Hematopoietic multipotent progenitor cell treated with erythropoietin and hydrocortisone succinate and interleukin-3 and kit ligand, for 17 days (in vitro differentiated cells): ENCODE results near the gene SMOC2.

Experiments used
- DNase-seq: peaks from one replicate; pipeline ENCODE4 v3.0.0-alpha.2; 2015; ENCODE audit warnings: low spot score

Gene SMOC2

DNA sequence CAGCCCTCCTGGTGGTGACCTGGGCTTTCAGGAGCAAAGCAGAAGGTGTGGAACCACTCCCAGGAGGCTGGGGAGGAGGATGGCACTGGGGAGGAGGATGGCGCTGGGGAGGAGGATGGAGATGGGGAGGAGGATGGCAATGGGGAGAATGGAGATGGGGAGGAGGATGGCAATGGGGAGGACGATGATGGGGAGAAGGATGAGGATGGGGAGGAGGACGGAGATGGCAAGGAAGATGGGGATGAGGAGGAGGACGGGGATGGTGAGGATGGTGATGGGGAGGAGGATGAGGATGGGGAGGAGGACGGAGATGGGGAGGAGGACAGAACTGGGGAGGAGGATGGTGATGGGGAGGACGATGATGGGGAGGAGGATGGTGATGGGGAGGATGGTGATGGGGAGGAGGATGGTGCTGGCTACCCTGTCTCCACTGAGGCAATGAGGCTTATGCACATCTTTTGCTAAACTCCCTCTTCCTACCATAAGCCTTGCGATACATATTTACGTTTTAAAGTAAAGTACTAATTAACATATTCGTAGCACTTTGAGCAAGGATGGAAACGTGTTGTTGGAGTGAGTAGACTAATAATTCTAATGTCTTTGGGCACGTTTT is 7.4 kb downstream of the SMOC2 start:
- DNase-seq = no peak

GRCh38 chr6:168450917-168451316 is 9.9 kb downstream of the SMOC2 start:
- no peak for DNase-seq

DNA sequence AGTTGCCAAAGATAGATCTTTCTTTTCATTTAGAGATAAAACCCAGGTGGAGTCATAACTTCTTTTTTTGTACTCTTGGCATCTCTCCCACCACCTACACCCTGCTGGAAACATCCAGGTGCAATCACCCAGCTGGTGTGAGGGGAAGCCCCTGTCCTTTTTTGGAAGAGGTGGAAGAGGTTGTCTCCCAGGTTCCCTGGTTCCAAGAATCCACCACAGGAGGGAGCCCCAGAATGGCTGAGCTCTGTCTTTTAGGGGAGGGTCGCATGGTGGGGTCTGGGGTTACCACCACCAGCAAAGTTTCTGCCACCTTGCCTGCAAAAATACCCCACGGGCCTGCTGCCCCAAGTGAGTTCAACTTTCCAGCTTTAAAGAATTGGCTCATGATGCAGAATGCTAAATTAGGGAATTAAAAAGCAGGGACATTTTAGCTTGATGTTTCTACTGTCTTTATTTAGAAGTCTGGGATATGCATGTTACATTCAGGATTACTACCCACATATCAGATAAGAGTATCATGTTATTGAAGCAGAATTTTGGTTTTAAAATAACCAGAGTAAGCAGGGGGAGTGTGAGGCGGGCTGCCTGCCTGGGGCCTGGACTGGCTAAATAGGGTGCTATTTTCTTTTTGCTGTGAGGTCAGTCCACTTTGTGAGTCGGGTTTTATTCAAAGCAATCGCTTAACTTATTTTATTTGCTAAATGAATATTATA is 11.0 kb downstream of the SMOC2 start:
- DNase-seq = no peak

DNA sequence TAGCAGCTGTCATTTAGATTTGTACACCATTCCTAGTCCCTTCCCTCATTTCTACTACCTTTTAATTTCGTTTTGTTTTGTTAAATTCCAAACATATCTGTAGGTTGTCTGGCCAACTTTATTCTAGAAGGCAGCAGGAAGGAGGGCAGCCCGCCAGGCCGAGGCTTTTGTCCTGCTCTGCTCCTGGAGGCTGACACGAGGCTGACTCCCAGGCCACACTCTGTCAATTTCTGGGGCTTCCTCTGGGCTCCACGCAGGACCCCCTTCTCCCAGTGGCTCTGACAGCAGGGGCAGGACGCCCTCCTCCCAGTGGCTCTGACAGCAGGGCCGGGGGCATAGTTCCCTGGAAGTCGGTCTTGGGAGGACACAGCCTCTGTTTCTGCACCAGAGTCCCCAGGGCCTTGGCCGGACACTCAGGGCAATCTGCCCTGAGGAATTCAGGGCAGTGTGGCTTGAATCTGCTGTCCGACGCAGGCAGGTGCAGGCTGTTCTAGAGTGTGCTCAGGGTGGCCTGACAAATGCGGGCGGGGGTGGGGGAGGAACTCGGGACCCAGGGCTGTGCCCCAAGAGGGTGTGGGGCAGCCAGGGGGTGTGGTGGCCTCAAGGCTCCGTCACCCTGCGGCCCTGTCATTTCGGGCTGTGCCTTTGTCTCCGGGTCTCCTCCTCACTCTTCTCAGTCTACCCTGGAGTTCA is 11.8 kb downstream of the SMOC2 start:
- DNase-seq = no peak

DNA sequence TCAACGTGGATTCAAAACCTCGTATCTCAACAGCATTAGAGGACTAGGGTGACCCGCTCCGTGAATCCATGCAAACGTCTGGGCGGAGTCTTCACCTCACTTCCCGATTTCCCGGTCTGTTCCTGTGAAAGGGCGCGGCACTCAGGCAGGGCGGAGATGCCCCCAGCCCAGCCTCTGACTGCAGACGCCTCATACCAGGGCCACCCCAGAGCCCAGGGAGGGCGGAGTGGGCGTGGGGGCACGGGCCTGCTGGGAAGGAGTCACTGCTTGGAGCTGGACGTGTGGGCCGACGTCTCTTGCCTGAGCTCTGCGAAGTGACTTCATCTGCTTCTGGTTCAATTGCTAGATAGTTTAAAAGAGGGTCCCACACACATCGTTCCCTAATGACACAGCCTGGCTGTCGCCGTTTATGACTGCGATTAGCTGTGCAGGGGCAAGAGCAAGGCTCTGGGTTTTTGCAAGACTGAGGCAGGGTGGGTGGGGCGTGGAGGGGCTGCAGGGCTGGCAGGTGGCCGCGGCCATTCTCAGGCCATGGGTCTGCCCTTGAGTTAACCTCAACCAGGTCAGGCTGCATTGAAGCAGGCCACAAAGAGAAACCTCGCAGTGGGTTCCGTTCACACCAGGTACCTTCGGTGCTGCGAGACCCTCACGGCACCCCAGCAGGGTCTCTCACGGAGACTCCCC is 15.0 kb downstream of the SMOC2 start:
- no peak for DNase-seq

GRCh38 chr6:168456907-168457652 is 16.1 kb downstream of the SMOC2 start:
- DNase-seq = no peak

DNA sequence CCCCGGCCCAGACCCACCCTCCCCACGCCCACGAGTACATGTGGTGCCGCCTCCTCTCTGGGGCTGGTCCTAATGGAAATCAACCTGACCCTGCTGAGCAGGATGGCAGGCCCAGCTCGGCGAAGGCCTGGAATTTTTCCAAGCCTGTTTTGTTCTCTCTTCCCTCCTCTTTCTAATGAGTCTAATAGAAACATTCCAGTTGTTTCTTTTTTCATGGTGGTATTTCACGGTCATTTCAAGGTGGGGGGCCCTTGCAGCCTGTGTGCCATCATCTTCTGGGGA is 16.6 kb downstream of the SMOC2 start:
- DNase-seq = no peak

GRCh38 chr6:168458101-168458500 is 17.1 kb downstream of the SMOC2 start:
- DNase-seq = no peak

DNA sequence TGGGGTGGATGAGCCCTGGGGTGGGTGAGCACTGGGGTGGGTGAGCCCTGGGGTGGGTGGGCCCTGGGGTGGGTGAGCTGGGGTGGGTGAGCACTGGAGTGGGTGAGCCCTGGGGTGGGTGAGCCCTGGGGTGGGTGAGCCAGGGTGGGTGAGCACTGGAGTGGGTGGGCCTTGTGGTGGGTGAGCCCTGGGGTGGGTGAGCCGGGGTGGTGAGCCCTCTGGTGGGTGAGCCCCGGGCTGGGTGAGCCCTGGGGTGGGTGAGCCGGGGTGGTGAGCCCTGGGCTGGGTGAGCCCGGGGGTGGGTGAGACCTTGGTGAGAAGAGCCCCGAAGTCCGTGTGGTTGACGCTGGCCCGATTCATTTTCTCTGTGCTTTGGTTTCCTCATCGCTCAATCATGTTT is 18.6 kb downstream of the SMOC2 start:
- DNase-seq = no peak

GRCh38 chr6:168462289-168462853 is 21.4 kb downstream of the SMOC2 start:
- DNase-seq = no peak

DNA sequence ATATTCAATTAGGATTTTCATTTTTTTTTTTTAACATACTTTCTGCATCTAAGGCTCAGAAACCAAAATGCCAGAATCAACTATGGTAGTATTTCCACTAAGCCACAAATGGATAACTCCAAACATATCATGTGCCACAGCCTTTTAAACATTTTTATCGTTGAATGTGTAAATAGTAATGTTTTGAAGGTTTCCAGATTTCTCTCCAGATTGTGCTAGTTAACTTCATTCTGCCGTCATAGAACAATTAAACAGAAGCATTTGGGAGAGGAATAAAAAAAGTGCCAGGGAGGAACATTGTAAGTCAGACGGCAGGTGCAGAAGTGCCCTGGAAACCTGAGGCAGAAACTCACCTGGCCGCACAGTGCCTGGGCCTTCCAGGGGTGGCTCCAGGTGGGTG is 23.6 kb downstream of the SMOC2 start:
- DNase-seq = no peak

DNA sequence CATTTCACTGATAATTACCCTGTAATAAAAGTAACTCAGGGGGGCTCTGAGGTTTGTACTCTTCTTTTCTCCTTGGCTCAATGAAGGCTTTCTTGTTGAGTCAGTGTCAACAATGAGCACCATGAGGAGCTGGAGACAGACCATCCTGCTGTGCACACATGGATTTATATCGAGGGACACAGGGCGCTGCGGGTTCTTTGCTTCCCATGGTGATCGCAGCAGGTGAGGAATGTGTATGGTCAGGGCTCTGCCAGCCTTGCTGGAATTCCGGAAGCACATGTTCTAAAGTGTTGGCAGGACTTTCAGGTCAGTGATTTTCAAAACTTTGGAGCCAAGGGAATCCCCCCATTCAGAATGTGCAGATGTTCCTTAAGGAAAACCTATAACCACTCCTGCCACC is 27.1 kb downstream of the SMOC2 start:
- DNase-seq = no peak

DNA sequence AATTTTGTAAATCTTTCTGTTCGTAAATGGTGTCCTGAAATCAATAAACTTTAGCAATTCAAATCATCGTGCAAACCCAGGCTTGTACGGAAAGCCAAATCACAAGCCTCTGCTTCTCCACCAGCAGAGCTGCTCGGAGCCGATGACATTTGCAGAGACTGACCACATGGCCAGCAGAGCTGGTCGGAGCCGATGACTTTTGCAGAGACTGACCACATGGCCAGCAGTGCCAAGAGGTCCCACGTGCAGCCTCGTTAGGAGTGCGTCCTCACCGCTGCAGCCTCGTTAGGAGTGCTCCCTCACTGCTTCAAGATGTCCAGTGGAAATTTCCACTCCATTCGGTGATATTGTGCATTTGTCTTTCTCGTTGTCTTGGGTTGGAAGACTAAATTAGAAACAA is 28.5 kb downstream of the SMOC2 start:
- DNase-seq = no peak

DNA sequence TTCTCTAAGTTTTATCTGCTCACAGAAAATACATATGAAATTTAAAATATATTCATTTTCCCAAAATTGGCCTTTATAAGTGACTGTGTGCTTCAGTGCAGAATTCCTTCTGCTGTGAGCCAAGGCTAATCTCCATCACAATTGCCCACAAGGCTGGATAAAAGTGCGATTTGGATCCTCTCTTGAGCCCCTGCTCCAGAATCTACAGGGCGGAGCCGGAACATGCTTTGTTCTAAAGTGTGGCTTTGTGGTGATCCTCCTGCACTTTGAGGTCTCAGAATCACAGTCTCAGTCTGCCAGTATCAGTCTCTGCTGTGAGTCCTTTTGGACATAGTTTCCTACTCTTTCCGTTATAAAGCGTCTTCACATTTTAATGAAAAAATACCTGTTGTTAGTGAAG is 28.9 kb downstream of the SMOC2 start:
- DNase-seq = no peak

DNA sequence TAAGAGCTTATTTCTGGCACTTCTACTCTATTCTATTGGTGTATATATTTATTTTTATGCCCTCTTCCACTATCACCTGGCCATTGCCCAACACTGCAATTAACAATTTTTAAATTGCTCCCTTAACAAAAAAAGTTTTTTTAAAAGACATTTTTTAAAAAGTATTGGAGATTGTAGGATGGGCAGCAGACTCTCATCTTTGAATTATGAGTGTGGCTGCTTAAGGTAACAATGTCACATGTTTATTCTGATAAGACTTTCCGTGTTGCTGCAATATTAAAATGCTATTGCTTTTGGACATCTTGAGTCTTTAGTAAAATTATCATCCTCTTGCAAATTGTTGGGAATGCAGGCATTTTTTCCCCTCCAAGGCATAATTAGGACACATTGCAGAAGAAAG is 31.4 kb downstream of the SMOC2 start:
- no peak for DNase-seq

DNA sequence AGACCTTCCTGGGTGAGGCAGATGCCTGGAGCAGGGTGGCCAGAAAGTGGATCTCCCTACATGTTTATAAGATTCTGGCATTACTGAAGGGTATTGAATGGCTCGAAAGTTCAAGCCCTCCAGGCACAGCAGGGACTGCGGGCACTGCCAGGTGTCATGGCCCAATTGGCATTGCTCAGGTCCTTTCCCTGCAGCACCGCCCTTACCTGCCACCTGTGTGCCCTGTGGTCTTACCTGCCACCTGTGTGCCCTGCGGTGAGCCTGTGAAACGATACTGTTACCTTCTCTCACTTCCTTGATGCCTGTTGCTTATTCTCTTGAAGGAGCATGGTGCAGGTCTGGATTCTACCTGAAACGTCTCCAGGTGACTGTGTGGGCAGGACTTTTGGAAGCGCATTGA is 32.2 kb downstream of the SMOC2 start:
- DNase-seq = no peak

DNA sequence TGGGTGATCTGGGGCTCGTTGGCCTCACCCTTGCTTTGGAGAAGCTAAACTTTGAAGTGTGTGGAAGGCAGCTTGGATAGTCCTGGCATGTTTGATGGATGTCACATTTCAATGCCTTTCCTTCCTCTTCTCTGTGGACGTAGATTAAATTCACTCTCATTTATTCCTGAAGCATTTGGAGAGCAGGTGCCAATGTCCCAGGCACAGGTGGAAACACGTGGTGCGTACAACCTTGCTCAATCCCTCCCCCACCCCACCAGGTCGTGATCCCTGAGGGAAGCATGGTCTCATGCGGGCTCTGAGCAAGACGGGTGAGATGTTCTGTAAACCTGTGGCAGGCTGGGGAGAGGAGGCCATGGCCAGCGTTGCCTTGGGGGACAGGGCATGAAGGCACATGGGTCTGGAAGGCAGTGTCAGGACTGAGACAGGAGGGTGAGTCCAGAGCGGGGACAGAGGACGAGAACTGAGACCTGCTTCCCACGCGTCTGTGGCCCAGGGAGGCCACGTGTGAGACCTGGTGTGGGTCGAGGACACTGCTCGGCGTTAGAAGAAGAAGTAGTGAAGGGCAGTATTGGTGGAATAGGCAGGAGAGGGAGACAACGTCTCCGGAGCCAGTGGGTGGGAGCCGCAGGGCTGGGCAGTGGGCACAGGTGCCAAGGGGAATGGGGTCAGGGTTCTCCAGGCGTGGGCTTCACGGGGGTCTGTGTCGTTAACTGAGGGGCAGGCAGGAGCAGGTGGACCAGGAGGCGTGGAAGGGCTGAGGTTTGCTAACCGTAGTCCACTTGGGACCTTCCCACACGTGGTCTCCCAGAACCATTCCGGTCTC is 34.4 kb downstream of the SMOC2 start:
- DNase-seq = no peak

GRCh38 chr6:168479421-168479820 is 38.4 kb downstream of the SMOC2 start:
- no peak for DNase-seq

- DNase-seq = no peak
These were observed 39.5 kb downstream of the SMOC2 start for GRCh38 chr6:168480481-168480880.

- DNase-seq = no peak
These were observed 44.8 kb downstream of the SMOC2 start for GRCh38 chr6:168485818-168486217.

DNA sequence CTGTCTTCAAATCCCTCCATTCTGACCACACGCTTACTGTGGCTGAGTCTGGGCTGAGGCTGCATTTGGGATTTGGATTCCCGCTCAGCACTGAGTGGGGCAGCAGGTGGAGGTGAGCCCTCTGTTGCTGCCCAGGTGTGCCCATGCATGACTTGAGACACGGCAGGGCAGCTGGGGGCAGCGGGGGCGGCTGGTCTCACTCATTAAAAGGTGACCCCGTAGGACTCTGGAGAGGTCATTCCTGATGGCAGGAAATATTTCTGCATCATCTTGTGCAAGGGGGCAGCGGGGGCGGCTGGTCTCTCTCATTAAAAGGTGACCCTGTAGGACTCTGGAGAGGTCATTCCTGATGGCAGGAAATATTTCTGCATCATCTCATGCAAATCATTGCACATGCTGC is 49.8 kb downstream of the SMOC2 start:
- DNase-seq = no peak
